NCI-H69 (cell line): Measurements from ENCODE around the gene SBSN.

Experiments
- DNase-seq: peaks from one replicate; lab custom pipeline; 2025; lab: John Stamatoyannopoulos, UW

Gene SBSN

DNA sequence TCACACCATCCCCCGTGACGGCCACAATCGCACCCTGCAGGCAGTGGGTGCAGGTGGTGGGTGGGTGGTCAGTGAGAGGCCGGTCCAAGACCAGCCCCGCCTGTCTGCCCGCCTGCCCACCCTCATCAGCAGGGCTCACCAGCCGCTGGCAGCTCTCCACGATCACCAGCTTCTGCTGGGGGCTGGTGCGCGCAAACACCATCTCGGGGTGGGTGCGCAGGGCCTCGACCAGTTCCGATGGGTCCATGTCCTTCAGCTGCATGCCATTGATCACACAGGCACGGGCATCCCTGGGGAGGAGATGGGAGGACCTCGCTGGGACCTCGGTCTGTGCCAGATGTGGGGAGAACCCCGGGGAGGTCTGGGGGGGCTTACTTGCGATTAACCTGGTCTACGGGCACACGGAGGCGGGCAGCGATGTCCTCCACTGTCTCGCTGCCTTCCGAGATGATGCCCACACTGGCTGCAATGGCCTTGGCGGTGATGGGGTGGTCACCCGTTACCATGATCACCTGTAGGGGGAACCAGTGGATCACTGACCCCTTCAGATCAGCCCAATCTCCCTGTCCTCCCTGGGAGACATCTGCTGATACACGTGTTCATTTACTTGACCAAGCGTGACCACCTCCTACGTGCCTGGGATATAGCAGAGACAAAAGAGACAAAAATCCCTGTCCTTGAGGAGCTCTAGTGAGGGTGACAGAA is 27.3 kb upstream of the SBSN start:
- DNase-seq = peak; percentile 71

DNA sequence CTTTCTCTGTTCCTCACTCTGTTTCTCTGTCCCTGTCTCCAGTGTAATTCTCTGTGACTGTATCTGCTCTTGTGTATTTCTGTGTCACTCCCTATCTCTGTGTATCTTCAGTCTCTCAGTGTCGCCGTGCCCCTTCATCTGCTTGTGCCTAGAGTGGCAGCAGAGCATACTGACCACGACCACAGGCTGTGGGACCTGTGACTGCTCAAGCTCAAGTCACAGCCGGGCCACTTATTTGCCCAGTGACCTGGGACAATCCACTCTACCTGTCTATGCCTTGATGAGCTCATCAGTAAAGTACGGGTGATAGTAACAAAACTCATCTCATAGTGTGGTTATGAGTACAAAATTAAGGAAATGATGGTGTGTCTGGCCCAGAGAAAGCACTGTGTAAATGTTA is 26.0 kb upstream of the SBSN start:
- DNase-seq = no peak

DNA sequence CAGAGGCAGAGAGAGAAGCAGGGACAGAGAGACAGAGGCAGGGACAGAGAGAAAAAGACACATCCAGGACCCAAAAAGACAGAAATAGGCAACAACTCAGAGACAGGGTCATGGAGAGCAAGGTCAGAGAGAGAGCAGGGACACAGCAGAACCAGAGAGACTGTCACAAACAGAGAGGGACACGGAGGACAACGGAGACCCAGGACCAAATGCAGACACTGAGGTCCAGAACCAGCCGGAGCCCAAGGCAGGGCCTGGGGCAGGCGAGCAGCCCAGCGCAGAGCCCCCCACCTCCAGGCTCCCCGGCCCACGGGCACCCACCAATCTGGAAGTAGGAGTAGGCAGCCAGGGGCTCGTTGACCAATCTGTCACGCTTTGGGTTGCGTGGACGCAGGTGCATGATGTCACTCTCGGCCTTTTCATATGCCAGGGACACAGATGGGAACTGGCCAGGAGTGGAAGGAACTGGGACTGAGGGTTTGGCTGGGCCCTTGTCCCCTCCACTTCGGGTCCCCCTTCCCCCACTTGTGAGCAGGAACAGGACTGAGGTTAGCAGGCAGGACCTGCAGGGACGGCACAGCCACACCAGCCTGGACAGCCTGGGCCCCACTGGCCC is 25.4 kb upstream of the SBSN start:
- no peak for DNase-seq

DNA sequence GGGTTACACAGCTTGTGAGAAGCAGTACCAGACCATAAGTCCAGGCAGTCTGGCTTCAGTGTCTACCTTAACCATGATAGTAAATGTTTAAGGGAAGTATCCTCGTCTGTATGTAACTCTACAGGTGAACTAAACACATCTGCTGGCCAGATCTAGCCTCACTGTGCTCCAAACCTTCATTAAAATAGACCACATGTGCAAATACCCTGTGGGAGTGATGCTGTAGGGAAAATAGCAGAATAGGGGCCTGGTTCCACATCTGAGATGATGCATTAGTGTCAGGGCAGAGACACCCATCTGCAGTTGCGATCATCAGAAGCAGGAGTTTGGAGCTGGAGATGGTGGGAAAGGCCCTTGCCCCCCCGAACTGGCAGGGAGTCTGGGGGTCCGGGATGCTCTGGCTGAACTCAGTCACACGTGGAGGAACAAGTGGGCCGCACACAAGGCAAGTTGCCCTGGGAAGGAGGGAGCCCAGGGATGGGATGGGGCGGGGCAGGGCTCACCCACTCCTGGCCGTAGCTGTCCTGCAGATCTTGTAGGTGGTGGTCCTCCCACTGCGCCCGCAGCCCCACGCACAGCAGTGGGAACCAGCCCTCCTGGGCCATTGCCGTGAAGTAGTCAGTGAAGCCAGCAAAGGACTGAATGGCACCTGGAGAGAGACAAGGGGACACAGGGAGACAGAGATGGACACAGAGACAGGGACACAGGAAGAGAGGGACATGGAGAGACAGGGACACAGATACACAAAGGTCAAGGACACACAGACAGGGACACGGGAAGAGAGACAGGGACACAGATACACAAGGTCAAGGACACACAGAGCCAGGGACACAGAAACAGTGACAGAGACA is 24.6 kb upstream of the SBSN start:
- no peak for DNase-seq

DNA sequence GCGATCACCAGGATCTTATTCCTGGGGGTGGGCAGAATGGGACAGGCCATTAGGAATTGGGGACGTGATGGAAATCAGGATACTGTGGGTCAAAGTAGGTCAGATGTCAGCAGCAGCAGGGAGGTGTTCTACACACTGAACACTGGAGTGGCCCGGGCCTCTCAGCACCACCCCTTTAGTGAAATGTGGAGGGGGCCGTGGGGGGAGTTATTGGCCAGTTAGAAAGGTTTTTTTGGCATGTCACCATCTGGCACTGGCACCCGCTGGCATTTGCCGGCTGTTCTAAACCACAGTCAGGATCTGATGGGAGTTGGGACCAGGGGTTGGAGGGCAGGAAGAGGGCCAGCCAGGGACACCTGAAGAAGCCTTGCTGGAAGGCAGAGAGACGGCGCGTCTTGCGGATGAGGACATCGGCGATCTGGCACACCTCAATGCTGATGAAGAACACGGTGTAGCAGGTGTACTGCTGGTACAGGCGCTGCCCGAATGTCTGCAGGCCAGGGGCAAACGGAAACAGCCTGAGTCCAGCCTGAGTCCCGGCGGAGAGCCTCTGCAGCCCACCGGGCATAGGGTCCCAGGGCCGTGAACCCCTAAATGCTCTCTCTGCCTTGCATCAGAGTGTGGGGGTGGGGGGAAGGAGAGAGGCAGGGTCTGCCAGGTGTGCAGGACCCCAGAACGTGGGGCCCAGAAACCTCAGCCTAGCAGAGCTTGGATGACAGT is 23.1 kb upstream of the SBSN start:
- DNase-seq = no peak

DNA sequence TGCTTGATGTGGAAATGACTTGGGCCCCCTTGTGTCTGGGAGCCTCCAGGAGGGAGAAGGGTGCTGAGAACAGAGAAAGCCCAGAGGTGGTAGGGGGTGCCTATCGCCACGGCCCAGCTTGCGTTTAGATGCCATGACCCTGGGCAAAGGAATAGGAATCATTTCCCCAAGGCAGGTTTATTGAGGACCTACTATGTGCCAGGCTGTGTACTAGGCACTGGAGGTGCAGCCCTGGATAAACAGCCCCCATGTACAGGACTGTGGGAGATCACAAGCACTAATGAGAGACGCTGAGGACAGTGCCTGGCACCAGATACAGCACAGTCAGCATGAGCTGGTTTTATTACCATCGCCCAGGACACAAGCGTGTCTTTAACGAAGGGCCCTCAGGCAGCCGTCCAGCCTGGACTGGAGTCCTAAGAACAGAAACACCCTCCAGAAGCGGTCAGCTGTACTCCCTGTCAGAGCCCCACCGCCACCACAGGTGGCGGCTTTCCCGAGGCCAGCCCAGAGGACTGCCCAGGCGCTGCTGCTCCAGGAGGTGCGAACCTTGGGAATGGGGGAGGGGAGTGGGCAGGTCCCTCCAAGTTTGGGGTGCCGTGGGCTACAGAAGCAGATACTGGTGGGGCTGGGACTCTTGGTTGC is 21.9 kb upstream of the SBSN start:
- DNase-seq = no peak

DNA sequence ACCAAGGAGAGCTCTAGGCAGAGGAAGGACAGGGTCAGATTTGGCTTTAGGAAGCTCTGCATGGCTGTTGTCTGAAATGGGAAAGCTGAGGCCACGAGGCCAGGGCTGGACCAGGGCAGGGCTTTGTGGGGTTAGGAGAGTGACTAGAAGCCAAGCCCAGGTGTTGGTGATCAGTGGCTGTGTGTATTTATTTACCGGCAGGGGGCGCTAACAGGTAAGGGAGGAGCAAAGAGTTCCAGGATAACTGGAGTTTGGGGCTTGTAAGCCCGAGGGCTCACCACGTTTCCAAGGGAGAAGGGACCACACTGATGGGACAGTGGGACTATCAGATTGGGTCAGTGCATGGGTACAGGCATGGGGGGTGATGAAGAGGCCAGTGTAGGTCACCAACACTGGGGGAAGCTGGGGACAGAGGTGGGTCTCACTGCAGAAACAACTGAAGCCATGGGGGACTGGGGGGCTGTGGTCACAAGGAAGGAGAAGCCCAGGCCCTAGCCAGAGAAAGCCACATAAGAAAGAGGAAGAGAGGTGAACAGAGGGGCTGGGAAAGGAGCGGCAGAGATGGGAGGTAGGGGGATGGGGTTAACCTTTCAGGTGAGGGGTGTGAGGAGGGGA is 21.2 kb upstream of the SBSN start:
- DNase-seq = peak; percentile 89

DNA sequence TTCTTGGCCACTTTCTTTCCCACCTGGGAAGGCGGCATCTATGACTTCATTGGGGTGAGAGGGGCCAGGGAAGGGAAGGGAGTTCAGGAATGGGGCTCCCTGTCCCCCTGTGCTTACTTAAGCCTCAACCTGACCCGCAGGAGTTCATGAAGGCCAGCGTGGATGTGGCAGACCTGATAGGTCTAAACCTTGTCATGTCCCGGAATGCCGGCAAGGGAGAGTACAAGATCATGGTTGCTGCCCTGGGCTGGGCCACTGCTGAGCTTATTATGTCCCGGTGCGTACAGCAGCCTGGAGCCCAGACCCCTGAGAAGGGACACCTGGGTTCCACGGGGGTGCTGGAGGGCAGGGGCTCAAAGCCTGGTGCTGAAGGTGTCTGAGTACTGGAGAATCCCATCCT is 18.4 kb upstream of the SBSN start:
- DNase-seq = no peak

DNA sequence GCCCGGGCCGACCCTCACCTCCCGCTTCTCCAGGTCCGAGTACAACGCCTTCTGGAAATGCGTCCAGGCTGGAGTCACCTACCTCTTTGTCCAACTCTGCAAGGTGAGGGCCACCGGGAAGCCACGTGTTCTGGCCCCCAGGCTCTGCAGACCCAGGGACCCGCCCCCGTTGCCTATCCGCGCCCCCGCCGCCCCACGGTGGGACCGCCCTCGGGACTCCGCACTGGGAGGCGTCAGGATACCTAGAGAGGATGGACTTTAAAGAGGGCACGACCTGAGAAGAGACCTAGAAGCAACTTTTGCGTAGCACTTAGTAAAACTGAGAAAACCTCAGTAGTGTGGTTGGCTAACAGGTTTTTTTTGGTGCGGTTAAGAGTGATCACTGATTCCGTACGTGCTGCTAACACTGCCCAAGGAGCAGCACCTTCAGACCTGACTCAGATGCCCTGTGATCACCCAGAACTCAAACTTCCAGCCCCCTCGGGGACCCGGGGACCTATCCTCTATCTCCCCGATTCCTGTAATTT is 17.8 kb upstream of the SBSN start:
- DNase-seq = peak; percentile 59

DNA sequence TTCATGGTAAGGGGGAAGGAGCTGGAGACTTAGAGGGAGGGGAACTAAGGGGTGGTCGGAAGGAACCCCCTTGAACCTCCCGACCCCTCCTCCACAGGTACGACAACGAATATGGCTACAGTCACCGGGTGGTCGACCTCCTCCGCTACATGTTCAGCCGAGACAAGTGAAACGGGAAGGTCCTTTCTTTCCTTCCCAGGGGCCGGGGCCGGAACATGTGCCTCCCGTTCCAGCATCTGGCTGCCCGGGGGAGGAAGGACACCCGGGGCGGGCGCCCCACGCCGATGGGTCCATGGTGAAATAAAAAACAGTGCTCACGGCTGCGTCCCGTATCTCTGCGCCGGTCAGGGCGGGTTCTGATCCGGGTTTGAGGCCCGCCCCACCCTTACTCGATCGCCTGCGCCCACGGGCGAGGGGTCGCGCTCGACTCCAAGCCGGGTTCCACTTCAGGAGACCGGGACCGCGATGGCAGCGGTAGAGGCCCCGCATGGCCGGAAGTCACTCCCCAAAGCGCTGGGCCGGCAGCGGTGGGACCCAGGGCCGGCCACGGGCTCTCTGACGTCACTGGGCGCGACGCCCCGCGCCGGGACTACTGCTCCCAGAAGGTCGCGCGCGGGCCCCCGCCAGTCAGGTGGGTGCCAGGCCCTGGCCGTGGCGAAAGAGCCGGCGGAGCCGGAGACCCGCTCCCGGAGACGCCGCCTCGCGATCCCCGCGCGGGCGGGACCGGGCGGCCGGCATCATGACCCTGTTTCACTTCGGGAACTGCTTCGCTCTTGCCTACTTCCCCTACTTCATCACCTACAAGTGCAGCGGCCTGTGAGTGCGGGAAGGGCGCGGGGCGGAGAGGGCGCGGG is 17.1 kb upstream of the SBSN start, which contains the start of gene TMEM147:
TMEM147 (plus strand) TSS at position 626 of the 854 bp plus-strand sequence; CDS start at position 740, 114 bp downstream.
- DNase-seq = peak; percentile 95

DNA sequence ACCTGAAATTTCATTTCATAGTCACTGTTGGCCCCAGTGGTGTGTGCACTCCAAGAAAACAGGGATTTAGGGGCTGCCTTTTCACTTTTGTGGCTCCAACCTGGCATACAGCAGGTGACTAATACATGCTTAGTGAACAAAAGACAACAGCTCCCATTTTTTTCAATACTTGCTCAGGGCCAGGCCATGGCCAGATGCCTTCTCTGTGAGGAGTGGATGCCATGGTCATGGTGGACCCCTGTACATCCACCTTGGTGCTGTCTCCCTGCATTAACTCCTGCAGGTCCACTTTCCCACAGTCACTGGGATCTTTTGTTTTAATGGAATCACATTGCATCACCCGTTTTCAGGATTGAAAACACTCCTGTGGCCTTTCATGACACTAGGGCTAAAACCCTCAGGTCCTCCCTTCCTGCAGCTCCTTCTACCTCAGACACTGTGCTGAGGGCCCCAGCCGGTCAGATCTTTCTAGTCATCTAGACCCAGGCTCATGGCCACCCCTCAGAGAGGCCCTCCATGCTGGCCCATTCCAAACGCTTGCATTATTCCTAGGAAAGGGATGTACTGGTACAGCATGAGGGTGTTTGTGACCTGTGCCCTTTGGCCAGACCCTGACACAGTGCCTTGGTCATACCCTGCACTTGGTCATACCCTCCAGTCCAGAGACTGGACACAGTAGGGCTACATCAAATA is 16.1 kb upstream of the SBSN start:
- DNase-seq = no peak

DNA sequence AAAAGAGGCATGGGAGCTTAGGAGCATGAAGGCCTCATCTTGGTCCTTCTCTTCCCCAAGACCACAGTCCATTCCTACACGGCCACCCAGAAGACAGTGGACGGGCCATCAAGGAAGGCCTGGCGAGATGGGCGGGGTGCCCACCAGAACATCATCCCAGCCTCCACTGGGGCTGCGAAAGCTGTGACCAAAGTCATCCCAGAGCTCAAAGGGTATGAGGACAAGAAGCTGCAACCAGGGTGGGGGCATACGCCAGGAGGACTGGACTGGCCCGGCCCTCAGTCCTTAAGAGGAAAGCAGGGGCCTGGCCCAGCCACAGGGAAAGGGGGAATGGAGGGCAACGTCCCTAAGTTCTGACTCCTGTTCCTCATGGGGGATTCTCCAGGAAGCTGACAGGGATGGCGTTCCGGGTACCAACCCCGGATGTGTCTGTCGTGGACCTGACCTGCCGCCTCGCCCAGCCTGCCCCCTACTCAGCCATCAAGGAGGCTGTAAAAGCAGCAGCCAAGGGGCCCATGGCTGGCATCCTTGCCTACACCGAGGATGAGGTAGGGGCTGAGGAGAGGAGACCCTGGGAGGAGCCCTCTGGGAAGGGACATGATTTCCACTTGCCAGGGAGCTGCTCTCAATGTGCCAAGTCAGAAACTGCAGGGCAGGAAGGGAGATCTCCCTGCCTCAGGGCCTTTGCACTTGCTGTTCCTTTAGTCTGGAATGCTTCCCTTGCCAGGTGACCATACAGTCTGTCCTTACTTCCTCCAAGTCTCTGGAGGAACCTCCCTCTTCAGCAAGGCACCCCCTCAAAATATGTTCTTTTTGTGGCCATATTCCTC is 15.4 kb upstream of the SBSN start:
- no peak for DNase-seq

DNA sequence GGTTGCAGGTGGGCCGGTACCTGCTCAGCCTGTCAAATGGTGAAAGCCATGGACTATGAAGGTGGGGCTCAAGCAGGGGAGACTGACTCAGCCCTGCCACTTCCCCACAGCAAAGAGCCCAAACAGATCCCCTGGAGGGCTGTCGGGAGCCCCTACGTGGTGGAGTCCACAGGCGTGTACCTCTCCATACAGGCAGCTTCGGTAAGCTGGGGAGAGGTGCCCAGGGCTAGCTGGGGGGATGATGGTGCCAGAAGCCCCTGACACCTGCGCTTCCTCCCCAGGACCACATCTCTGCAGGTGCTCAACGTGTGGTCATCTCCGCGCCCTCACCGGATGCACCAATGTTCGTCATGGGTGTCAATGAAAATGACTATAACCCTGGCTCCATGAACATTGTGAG is 14.1 kb upstream of the SBSN start:
- DNase-seq = no peak

DNA sequence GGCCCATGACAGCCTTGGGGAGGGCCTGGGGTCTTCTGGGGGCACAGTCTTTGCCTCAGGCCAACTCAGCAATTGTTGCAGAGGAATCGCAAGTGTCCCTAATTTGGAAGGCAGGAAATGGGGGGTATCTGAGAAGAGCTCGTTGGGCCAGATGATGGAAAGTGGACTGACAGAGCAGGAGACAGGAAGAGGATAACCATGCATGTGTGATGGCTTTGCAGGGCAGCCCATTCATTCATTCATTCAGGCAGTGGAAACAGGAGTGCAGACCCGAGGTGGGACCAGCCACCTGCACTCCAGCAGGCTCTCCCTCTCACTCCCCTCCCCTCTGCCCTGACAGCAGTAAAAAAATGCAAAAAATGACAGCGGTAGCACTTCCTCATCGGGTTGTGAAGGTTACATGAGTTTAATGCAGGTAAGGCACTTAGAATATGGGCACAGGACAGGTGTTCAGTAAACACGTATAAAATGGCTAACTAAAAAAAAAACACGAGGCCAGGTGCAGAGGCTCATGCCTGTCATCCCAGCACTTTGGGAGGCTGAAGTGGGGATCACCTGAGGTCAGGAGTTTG is 12.3 kb upstream of the SBSN start:
- DNase-seq = no peak

DNA sequence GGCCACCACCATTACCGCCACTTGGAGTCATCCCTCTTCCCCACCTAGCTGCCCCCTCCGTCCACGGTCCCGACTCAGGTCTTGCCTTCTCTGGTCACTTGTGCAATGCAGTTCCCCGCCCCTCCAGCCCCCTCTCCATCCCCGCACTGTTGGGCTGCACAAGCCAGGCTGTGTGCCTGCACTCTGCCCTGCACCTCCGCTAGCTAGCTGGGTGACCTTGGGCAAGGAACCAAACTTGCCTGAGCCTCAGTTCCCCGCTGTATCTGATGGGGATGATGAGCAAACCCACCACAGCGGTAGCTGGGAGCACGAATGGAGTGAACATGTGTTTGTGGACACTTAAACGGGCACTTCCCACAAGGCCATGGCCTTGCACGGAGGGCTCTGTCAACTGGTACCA is 11.7 kb upstream of the SBSN start:
- DNase-seq = no peak

DNA sequence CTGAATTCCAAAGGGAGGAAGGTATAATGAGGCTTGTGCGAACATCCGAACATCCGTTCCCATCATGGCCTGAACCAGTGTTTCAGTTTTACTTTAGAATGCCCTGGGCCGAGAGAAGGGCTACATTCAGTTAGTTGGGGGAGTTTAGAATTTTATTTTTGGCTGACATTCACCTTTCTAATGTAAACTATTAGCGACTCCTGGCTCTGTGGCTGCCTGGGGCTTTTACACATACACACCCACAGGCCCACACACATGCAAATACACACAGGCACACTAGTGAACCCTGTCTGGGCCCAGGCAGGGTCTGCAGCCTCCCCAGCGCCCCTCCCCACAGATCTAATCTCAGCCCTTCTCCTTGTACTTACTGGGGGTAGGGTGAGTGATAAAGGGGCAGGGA is 11.2 kb upstream of the SBSN start:
- no peak for DNase-seq

DNA sequence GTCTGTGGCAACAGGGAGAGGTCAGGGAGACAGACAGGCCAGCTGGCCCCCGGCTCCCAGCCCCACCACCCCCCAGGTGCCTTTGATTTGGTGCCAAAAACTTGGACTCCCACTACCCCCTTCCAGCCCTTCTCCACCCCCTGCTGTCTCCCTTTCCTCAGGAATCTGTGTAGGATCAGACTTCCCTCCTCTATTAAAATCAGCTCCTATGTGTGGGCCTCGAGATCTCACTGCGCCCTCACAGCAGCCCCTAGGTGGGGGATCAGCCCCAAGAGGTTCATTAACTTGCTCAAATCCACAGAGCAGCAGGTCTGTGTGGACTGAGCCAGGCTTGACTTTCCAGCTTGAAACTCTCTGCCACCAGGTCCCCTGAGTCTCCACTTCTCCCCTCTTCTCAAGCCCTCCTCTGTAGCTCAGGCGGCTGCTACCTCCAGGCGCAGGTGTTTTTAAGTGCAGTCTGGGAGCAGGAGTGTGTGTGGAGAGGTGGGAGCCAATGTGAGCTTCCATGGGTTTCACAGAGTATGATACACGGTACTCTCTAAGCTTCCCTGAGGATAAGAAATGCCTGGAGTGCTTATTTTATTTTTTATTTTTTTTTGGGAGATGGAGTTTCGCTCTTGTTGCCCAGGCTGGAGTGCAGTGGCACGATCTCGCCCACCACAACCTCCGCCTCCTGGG is 6.8 kb upstream of the SBSN start:
- no peak for DNase-seq
